PC-9 (cell line): ENCODE data around the gene PLAU.

Experiments
- CTCF ChIP-seq: fragments of 200-600 bp; sonication (generic); conservative IDR thresholded peaks from 2 replicates; pipeline ENCODE4 v1.6.1; 2017; ENCODE audit warnings: mixed run types, antibody characterized with exemption, mild to moderate bottlenecking, moderate library complexity
- EZH2 ChIP-seq: fragments of 200-600 bp; sonication (generic); IDR thresholded peaks from 2 replicates; pipeline ENCODE4 v1.8.0; 2017; ENCODE audit warnings: antibody characterized with exemption, low read depth

DNA sequence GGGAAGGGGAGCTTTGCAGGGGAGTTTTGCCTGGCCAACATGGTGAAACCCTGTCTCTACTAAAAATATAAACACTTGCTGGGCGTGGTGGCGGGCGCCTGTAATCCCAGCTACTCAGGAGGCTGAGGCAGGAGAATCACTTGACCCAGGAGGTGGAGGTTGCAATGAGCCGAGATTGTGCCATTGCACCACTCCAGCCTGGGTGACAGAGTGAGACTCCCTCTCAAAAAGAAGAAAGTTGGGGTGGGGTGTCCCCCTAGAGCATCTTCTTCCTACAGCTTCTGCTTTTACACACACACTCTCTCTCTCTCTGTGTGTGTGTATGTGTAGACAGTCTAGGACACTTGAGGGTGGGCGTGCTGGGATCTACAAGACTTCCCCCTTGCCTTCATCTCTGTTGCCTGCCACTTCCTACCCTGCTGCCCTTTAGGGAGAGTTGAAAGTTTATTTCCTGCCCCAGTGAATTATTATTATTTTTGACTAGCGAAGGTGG lies 21.7 kb downstream of the PLAU start:
- TF ChIP-seq CTCF (no peak), EZH2 (no peak)
